HCT116 (cell line): ENCODE data around the gene NRXN2. TPM values are rescaled to one million over a fixed set of nuclear protein-coding genes. Genes with fewer than 3 reads are reported as not detected.

Experiments used
- ATAC-seq: fragments of 200-7000 bp; cut with Tn5 transposase; 2 replicates; pipeline ENCODE4 v1.9.1; 2020; ENCODE audit warnings: mild to moderate bottlenecking, moderate library complexity
- BruUV-seq: library from RNA; stranded (reverse); fragments of 400-500 nt; replicated peaks from 2 replicates; lab custom pipeline; 2021; lab: Mats Ljungman, UMichigan
- CTCF ChIA-PET: fragments of 300-600 bp; sonication (Branson Sonifier 250); formaldehyde crosslinking; loops from one replicate; lab custom pipeline; 2021; ENCODE audit warnings: antibody characterized with exemption; lab: Charles Lee
- POLR2A ChIA-PET: fragments of 300-600, 350-600 bp; sonication (Branson Sonifier 250); formaldehyde crosslinking; loops from one replicate; lab custom pipeline; 2021; ENCODE audit warnings: antibody characterized with exemption; lab: Charles Lee
- RAD21 ChIA-PET, 2 experiments: fragments of 300-600 bp; sonication (Branson Sonifier 250); formaldehyde crosslinking; loops; one replicate each; lab custom pipeline; 2023; ENCODE audit warnings: low total read pairs in 2 of 2; ENCODE audit not compliant: uncharacterized antibody in 2 of 2, unreplicated experiment in 2 of 2, low non-redundant PET in 1 of 2; lab: Charles Lee
- DNase-seq: peaks from one replicate; pipeline ENCODE4 v3.0.0-alpha.2; 2010; ENCODE audit warnings: low read depth, low spot score
- H2AFZ ChIP-seq: fragments of 200-600 bp; shearing (Covaris generic), sonication (generic); 2 replicates; pipeline ENCODE4 v1.6.1; 2017; ENCODE audit warnings: low read depth, mixed run types, mixed read lengths, antibody characterized with exemption, low read length; ENCODE audit not compliant: poor library complexity, severe bottlenecking
- H3K27ac ChIP-seq: 2 replicates; pipeline ENCODE4 v1.5.1; 2012; ENCODE audit warnings: low read depth, low read length
- H3K27me3 ChIP-seq: fragments of 200-600 bp; sonication (generic); 2 replicates; pipeline ENCODE4 v1.6.1; 2016; ENCODE audit warnings: mixed run types, low read length, mixed read lengths; ENCODE audit not compliant: insufficient read depth
- H3K36me3 ChIP-seq, 2 experiments: fragments of 200-500 bp in 1 of 2; fragments of 200-600 bp in 1 of 2; sonication (Bioruptor generic) in 1 of 2; sonication (generic) in 1 of 2; 2 replicates each; pipeline versions ENCODE4 v1.5.1 to v1.6.1; 2014 to 2016; ENCODE audit warnings: low read length in 2 of 2, inconsistent platforms in 1 of 2, mixed read lengths in 1 of 2, mixed run types in 1 of 2; ENCODE audit not compliant: insufficient read depth in 2 of 2, control insufficient read depth in 1 of 2
- H3K4me1 ChIP-seq, 2 experiments: fragments of 200-600 bp in 1 of 2; sonication (generic) in 1 of 2; 2 replicates each; pipeline versions ENCODE4 v1.5.1 to v1.6.1; 2012 to 2017; ENCODE audit warnings: low read length in 2 of 2, inconsistent platforms in 1 of 2, mild to moderate bottlenecking in 1 of 2, mixed read lengths in 1 of 2, mixed run types in 1 of 2, moderate library complexity in 1 of 2; ENCODE audit not compliant: insufficient read depth in 2 of 2, control insufficient read depth in 1 of 2
- H3K4me2 ChIP-seq: fragments of 200-600 bp; sonication (generic); 2 replicates; pipeline ENCODE4 v1.6.1; 2017; ENCODE audit warnings: mixed run types, low read length, mixed read lengths
- H3K4me3 ChIP-seq, 2 experiments: fragments of 200-600 bp in 1 of 2; sonication (generic) in 1 of 2; replicated peaks in 1 of 2; 2 replicates each; pipeline ENCODE4 v1.5.1; 2011 to 2016; ENCODE audit warnings: low read length in 2 of 2, control low read depth in 1 of 2, low read depth in 1 of 2, mild to moderate bottlenecking in 1 of 2, mixed read lengths in 1 of 2, mixed run types in 1 of 2
- H3K79me2 ChIP-seq: fragments of 200-600 bp; sonication (generic); 2 replicates; pipeline ENCODE4 v1.6.1; 2017; ENCODE audit warnings: mild to moderate bottlenecking, mixed run types, low read length, moderate library complexity, mixed read lengths; ENCODE audit not compliant: insufficient read depth
- H3K9ac ChIP-seq: fragments of 200-600 bp; sonication (generic); 2 replicates; pipeline ENCODE4 v1.6.1; 2016; ENCODE audit warnings: low read length, mixed read lengths
- H3K9me2 ChIP-seq: fragments of 200-600 bp; sonication (generic), shearing (Covaris generic); 2 replicates; pipeline ENCODE4 v1.6.1; 2017; ENCODE audit warnings: mixed run types, mild to moderate bottlenecking, moderate library complexity; ENCODE audit not compliant: insufficient read depth
- H3K9me3 ChIP-seq, 2 experiments: fragments of 200-500 bp in 1 of 2; fragments of 200-600 bp in 1 of 2; sonication (Bioruptor generic) in 1 of 2; sonication (generic) in 1 of 2; 2 replicates each; pipeline ENCODE4 v1.6.1; 2014 to 2017; ENCODE audit warnings: low read length in 2 of 2, mixed read lengths in 2 of 2, inconsistent platforms in 1 of 2, low read depth in 1 of 2, mild to moderate bottlenecking in 1 of 2, mixed run types in 1 of 2, moderate library complexity in 1 of 2; ENCODE audit not compliant: control insufficient read depth in 1 of 2, insufficient read depth in 1 of 2
- H4K20me1 ChIP-seq: fragments of 200-600 bp; sonication (generic), shearing (Covaris generic); 2 replicates; pipeline ENCODE4 v1.6.1; 2017; ENCODE audit warnings: mixed run types, mild to moderate bottlenecking, moderate library complexity; ENCODE audit not compliant: insufficient read depth
- CBX3 ChIP-seq: IDR thresholded peaks from 2 replicates; pipeline ENCODE4 v1.6.1; 2012; ENCODE audit warnings: low read depth
- CTCF ChIP-seq, 3 experiments: fragments of 200-600 bp in 1 of 3; sonication (generic) in 1 of 3; IDR thresholded peaks in 2 of 3; conservative IDR thresholded peaks in 1 of 3; 2 replicates each; pipeline ENCODE4 v1.5.1; 2012 to 2017; ENCODE audit warnings: low read depth in 2 of 3, low read length in 2 of 3, antibody characterized with exemption in 1 of 3, borderline replicate concordance in 1 of 3, control low read depth in 1 of 3, mild to moderate bottlenecking in 1 of 3, mixed read lengths in 1 of 3, mixed run types in 1 of 3, moderate library complexity in 1 of 3; ENCODE audit not compliant: insufficient read depth in 1 of 3
- ELF1 ChIP-seq: IDR thresholded peaks from 2 replicates; pipeline ENCODE4 v1.6.1; 2012; ENCODE audit warnings: low read depth, borderline replicate concordance
- EZH2 ChIP-seq: fragments of 200-600 bp; sonication (generic); IDR thresholded peaks from 2 replicates; pipeline ENCODE4 v1.6.1; 2017; ENCODE audit warnings: antibody characterized with exemption, mixed run types
- EZH2phosphoT487 ChIP-seq: fragments of 200-600 bp; IDR thresholded peaks from 2 replicates; pipeline ENCODE4 v1.6.1; 2018; ENCODE audit warnings: antibody characterized with exemption, borderline replicate concordance
- JUND ChIP-seq: IDR thresholded peaks from 2 replicates; pipeline ENCODE4 v1.6.1; 2012
- SIN3A ChIP-seq: IDR thresholded peaks from 2 replicates; pipeline ENCODE4 v1.6.1; 2012; ENCODE audit warnings: low read depth
- TCF7L2 ChIP-seq: IDR thresholded peaks from 2 replicates; pipeline ENCODE4 v1.7.0; 2011; ENCODE audit warnings: borderline replicate concordance, inconsistent platforms; ENCODE audit not compliant: insufficient read depth, insufficient read length; ENCODE audit errors: extremely low read depth
- ZNF274 ChIP-seq: fragments of 200-500 bp; sonication (Bioruptor generic); IDR thresholded peaks from 2 replicates; pipeline ENCODE4 v1.6.1; 2014; ENCODE audit warnings: mild to moderate bottlenecking, low read depth, low read length, inconsistent platforms
- intact Hi-C: fragments of 100-400 bp; cut with micrococcal nuclease; formaldehyde crosslinking; loops from 2 replicates; pipeline ENCODE4 v1.10.0; 2022
- total RNA-seq: library from RNA; stranded (reverse); gene quantifications from one replicate; pipeline ENCODE4 v1.2.1, GENCODE V29; 2021; ENCODE audit not compliant: unreplicated experiment
- TF ChIP-seq, protein P1 (sequence below): IDR thresholded peaks from 2 replicates; pipeline ENCODE4 v1.6.1; 2012; ENCODE audit warnings: low read depth

NRXN2 gene
- total RNA-seq, 1 experiment from 2014 or later, result 1.5 TPM

DNA sequence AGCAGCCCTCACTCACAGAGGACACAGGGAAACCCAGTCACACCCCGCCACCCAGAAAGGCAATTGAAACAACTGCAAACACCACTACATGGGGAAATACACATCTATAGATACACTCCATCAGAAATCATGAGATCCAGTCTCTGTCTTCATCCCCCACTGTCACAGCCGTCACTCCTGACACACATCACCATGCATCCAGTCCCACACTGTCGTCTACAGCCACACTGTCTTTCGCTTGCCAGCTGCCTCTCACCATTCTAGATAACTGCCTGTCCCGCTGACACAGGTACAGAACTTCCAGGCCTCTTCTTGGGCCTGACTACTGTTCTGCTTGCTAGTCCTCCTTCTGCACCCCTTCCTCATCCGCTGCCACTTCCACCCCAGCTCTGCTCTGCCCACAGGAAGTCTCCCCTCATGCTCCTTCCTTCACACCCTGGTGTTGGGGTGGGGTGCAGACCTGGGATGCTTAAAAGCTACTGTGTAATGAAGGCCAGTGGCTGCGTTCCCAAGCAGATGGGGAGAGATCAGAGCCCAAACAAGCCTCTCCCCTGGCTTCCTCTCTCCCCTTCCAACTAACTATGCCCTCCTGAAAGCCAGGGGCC is 89.3 kb downstream of the NRXN2 start:
- RAD21 ChIA-PET, result no interaction called here
- Histone ChIP-seq H3K4me1 (peaks cover 0 to 9% of the 10 kb centered on the region in 2 experiments; a peak in 2 of 4 replicates), H2AFZ (no peak overlapping the region), H3K4me3 (no peak overlapping the region)
- POLR2A ChIA-PET, result no interaction called here
- CTCF ChIA-PET, result no interaction called here
- no peak for TF ChIP-seq ELF1
- TF ChIP-seq TCF7L2, result no peak
- TF ChIP-seq EZH2, result no peak
- no peak for TF ChIP-seq EZH2phosphoT487
- no peak for TF ChIP-seq CBX3
- TF ChIP-seq ZNF274, result no peak
- TF ChIP-seq SIN3A, result no peak
- TF ChIP-seq CTCF (IDR thresholded peaks at IDR 0.05 in 2 of 3, conservative IDR thresholded peaks at IDR 0.05 in 1 of 3; ENCODE audit: borderline replicate concordance in 1 of 3, insufficient read depth in 1 of 3, low read depth in 2 of 3, low read length in 2 of 3), result no peak
- TF ChIP-seq, protein P1, sequence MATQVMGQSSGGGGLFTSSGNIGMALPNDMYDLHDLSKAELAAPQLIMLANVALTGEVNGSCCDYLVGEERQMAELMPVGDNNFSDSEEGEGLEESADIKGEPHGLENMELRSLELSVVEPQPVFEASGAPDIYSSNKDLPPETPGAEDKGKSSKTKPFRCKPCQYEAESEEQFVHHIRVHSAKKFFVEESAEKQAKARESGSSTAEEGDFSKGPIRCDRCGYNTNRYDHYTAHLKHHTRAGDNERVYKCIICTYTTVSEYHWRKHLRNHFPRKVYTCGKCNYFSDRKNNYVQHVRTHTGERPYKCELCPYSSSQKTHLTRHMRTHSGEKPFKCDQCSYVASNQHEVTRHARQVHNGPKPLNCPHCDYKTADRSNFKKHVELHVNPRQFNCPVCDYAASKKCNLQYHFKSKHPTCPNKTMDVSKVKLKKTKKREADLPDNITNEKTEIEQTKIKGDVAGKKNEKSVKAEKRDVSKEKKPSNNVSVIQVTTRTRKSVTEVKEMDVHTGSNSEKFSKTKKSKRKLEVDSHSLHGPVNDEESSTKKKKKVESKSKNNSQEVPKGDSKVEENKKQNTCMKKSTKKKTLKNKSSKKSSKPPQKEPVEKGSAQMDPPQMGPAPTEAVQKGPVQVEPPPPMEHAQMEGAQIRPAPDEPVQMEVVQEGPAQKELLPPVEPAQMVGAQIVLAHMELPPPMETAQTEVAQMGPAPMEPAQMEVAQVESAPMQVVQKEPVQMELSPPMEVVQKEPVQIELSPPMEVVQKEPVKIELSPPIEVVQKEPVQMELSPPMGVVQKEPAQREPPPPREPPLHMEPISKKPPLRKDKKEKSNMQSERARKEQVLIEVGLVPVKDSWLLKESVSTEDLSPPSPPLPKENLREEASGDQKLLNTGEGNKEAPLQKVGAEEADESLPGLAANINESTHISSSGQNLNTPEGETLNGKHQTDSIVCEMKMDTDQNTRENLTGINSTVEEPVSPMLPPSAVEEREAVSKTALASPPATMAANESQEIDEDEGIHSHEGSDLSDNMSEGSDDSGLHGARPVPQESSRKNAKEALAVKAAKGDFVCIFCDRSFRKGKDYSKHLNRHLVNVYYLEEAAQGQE, result no peak
- no peak for TF ChIP-seq JUND
- TF ChIP-seq, all 23 proteins: peak for 0
- BruUV-seq, result no TSS peak
- no peaks in the 10 kb centered on the region for H3K9me2 ChIP-seq
- H3K4me2 ChIP-seq, result no peak overlapping the region
- no peaks in the 10 kb centered on the region for H3K27me3 ChIP-seq
- H3K79me2 ChIP-seq, result no peaks in the 10 kb centered on the region
- no peak overlapping the region for H3K9ac ChIP-seq
- DNase-seq (no peak), ATAC-seq (no peak)
- no peaks in the 10 kb centered on the region for H4K20me1 ChIP-seq
- H3K36me3 ChIP-seq, result no peaks in the 10 kb centered on the region
- H3K9me3 ChIP-seq, result no peaks in the 10 kb centered on the region
- no peak overlapping the region for H3K27ac ChIP-seq
- intact Hi-C loops, result no loop called here
